GM08714 (cell line): ENCODE results near the gene SLC13A2.
"Not testable (repeated sequence)": the region's sequence is repeated elsewhere in the genome, so short reads cannot be mapped to it uniquely, and the experiment has no call there.

Source experiments
- H3K4me3 ChIP-seq: fragments of 200-500 bp; sonication (Bioruptor generic); 2 replicates; pipeline ENCODE4 v1.5.1; 2014; ENCODE audit warnings: mild to moderate bottlenecking, low read length, inconsistent platforms
- ZNF274 ChIP-seq: IDR thresholded peaks from 2 replicates; pipeline ENCODE4 v1.6.1; 2012; ENCODE audit warnings: mild to moderate bottlenecking, low read depth, low read length

The SLC13A2 gene

DNA sequence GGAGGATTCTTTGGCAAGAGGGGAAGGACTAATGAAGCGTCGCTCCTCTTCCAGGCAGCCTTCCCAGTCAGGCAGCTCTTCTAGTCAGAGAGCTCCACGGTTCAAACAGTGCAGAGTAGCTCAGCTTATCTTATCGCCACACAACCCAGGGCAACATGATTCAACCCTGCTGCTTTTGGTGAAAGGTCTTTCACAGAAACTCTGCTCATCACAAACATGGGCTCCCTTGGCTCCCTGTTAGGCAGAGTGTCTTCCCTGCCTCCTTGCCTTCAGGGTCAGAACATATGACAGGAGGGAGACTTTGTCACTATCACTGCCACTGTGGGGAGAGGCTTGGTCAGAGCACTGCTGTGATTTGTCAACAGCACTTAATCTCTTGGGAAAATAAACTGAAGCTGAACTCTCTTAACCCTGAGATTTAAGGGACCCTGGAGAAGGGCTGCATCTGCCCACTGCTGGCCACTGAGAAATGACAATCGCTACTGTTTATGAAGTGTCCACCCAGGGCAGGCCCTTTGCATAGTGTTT is 6.9 kb upstream of the SLC13A2 start:
- no peak overlapping the region for H3K4me3 ChIP-seq
- no peak for TF ChIP-seq ZNF274

DNA sequence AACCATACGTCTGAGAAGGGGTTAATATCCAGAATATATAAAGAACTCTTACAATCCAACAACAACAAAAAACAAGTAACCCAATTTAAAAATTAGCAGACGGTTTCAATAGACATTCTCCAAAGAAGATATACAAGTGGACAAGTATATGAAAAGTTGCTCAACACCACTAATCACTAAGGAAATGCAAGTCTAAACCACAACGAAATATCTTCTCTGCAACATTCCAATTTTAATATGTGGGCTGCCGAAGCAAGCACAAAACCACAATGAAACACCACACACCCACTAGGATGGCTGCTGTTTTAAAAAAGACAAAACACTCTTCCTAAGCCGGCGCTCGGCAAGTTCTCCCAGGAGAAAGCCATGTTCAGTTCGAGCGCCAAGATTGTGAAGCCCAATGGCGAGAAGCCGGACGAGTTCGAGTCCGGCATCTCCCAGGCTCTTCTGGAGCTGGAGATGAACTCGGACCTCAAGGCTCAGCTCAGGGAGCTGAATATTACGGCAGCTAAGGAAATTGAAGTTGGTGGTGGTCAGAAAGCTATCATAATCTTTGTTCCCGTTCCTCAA is 5.9 kb upstream of the SLC13A2 start:
- no peak overlapping the region for H3K4me3 ChIP-seq
- TF ChIP-seq ZNF274, result no peak

DNA sequence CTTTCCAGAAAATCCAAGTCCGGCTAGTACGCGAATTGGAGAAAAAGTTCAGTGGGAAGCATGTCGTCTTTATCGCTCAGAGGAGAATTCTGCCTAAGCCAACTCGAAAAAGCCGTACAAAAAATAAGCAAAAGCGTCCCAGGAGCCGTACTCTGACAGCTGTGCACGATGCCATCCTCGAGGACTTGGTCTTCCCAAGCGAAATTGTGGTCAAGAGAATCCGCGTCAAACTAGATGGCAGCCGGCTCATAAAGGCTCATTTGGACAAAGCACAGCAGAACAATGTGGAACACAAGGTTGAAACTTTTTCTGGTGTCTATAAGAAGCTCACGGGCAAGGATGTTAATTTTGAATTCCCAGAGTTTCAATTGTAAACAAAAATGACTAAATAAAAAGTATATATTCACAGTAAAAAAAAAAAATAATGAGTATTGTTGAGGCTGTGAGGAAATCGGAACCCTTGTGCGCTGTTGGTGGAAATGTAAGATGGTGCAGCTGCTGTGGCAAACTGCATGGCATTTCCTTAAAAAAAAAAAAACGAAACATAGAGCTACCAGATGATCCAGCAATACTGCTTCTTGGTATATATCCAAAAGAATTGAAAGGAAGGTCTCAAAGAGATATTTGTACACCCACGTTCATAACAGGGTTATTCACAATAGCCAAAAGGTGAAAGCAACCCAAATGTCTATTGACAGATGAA is 5.3 kb upstream of the SLC13A2 start:
- not testable (repeated sequence) for H3K4me3 ChIP-seq

DNA sequence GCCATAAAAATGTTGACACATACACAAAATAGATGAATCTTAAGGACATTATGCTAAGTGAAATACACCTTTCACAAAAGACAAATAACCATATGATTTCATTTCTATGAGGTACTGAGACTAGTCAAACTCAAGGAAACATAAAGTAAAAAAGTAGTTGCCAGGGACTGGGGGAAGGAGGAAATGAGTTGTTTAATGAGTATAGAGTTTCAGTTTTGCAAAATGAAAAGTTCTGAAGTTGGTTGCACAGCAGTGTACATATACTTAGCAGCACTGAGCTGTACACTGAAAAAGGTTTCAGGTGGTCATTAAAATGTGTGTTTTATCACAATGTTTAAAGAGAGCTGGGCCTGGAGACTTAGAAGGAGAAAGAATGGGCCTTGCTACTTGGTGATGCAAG is 4.7 kb upstream of the SLC13A2 start:
- H3K4me3 ChIP-seq, result no peak overlapping the region

DNA sequence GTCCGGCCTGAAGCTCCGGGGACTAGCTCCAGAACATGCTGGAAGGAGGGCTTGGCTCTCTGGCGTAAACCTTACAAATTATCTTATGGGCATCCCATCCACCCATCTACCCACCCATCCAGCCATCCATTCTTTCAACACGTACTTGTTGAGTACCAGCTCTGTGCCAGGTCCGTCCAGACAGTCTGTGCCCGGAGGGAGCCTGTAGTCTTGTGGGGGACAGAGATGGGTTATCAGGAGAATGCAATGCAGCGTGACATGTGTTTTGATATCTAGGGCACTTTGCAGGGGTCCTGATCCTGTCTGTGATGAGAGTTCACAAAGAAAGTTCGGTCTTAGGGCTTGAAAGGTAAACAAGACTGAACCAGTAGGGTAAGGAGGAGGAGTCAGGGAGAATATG is 4.1 kb upstream of the SLC13A2 start:
- no peak overlapping the region for H3K4me3 ChIP-seq
- no peak for TF ChIP-seq ZNF274

More for the DNA sequence above, 4.7 kb upstream of the SLC13A2 start:
- no peak for TF ChIP-seq ZNF274

DNA sequence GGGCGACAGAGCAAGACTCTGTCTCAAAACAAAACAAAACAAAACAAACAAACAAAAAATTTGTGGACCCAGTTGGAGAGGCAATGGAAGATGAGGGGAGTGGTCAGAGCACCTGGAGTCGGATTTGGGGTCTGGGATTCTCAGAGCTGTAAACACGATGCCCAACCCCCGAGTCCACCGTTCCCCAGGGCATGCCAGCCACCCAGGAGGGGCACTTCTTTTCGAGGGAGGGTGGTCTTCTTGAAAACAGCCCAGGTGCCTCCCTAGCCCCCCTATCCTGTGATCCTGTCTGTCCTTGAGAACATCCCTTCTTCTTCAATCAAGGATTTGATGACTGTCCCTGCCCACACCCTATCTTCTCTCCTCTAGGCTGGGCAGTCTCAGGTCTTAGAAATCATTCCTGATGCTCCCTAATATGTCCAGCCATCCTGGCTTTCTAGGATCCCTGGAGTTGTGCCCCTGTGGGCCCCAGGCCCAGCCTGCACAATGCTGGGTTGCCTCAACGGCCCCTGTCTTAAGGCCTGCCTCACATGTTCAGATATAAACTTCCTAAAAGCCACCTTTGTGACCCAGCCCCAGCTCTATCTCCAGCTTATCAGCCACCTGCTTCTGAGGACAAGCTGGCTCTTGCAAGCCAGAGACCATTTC is 3.1 kb upstream of the SLC13A2 start:
- no peak for TF ChIP-seq ZNF274

DNA sequence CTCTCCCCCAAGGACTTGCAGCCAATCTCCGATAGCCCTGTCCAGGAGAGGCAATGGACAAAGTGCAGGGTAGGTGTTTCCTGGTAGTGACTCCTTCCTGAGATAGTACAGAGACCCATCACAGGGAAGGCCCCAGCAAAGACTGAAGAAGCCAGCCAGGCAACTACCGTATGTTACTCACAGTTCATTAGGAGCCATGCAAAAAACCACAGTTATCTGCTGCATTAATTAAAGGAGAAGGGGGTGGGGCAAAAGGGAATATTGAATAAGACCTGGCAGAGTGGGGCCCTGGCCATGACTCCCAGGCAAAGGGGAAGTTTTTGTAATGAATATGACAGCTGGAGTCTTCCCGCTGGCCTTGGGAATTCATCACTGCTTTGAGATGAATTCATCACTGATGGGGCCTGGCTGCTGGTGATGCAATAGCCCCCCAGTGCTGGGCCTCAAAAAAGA is 2.5 kb upstream of the SLC13A2 start:
- no peak overlapping the region for H3K4me3 ChIP-seq
- no peak for TF ChIP-seq ZNF274

More for the DNA sequence above, 3.1 kb upstream of the SLC13A2 start:
- H3K4me3 ChIP-seq, result no peak overlapping the region

DNA sequence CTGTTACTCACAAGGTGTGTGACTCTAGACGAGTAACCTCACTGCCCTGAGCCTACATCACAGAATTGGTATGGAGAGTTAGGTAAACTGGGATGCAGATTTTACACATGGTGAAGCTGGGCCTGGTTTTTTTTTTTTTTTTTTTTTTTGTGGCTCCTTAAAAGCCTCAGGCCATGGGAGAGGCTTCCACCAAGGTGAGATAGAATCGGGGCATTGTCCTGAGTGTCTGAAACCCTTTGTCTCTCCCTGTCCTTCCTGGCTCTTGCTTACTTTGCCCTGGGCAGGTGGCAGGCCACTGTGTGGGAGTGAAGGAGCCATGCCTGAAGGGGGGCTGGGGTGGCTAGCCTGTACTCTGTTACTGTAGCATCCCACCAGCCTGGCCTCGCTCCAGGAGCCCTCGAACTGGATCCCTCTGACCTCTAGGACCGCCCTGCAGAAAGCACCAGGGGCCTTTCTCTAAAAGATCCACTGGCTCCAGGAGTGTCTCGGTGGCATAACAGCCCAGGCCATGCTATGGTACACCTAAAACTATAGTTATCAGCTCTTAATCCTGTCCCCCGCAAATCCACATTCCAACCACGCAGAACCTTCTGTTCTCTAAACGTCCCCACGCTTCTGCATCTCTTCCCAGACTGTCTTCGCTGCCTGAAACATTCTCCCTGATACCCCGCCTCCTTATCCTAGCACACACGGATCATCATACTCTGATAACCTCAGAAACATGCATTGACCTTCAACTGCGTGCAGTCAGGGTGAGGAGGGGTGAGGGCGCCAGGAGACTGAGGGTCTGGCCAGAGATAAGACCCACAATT is 1.7 kb upstream of the SLC13A2 start:
- TF ChIP-seq ZNF274, result no peak
- no peak overlapping the region for H3K4me3 ChIP-seq

DNA sequence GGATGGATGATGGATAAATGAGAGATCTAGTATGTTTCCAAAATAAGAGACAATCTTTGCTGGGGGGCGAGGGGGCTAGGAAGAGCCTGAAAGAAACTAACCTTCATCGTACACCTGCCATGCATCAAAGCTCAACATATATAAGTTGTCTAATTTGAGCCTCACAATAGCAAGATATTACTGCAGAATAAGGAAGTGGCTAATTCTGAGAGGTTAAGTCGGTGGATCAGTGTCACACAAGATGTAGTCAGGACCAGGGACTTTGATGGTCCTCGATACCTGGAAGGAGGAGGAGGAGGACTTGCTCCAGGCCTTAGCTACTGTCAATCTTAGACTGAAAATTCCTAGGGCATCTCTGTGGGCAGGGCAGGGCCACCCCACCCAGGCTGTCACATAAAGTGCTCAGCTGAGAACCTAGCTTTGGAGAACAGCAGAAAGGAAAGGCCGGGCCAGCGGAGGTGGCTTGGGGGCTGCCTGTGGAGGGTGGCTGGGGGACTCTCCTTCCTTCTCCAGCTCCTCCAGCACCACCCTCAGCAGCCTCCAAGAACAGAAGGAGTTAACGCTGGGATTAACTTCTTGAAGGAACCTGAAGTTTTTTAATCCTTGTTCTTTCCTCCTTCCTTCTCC is 460 bp upstream of the SLC13A2 start:
- TF ChIP-seq ZNF274, result no peak
- no peak overlapping the region for H3K4me3 ChIP-seq

DNA sequence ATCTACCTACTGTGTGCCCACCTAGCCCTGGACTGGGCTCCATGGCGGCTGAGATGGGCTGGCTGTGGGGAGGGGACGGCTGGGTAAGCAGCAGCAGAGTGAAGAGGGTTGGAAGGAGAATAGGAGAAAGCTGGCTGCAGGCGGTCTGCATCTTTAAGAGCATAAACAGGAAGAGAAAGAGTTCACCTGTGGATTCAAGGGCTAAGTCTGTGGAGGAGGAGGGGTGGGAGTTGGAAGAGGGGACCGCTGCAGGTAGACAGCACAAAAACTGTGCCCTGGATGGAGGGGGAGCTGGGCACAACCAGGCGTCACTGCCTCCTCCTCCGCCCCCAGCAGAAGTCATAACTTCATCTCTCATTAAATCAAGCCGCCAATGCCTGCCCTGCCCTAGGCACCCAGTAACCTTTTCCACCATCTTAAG is 677 bp downstream of the SLC13A2 start:
- no peak for TF ChIP-seq ZNF274
- H3K4me3 ChIP-seq, result no peak overlapping the region

DNA sequence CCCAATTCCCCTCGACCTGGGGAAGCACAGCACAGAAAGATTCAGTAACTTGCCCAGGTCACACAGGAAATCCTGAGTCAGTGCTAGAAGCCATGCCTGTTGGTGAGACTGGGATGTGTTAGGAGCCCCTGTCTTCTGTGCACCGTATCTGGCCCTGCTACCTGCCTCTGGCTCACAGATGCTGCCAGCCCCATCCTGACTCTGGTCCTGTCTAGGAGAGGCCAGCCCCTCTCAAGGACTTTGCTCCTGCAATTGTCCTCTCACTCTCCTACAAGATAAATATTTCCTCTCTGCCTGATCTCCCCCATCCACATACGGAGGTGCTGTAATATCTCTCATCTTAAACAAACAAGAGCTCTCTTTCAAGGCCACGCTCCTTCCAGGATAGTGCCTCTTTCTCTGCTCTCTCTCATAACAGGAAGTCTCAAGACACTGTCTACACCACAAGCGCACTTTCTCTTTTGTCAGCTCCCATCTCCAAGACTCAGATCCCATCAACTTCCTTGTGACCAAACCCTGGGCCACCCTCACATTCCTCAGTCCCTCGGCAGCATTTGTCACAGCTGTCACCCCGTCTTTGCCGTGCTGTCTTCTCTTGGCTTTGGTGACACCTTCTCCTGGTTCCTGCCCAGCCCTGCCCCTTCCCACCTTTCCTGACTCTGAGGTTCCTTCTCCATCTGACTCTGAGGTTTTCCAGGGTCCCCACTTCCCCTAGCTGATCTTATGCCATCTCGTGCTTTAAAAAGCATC is 1.9 kb downstream of the SLC13A2 start:
- TF ChIP-seq ZNF274, result no peak
- H3K4me3 ChIP-seq, result no peak overlapping the region

DNA sequence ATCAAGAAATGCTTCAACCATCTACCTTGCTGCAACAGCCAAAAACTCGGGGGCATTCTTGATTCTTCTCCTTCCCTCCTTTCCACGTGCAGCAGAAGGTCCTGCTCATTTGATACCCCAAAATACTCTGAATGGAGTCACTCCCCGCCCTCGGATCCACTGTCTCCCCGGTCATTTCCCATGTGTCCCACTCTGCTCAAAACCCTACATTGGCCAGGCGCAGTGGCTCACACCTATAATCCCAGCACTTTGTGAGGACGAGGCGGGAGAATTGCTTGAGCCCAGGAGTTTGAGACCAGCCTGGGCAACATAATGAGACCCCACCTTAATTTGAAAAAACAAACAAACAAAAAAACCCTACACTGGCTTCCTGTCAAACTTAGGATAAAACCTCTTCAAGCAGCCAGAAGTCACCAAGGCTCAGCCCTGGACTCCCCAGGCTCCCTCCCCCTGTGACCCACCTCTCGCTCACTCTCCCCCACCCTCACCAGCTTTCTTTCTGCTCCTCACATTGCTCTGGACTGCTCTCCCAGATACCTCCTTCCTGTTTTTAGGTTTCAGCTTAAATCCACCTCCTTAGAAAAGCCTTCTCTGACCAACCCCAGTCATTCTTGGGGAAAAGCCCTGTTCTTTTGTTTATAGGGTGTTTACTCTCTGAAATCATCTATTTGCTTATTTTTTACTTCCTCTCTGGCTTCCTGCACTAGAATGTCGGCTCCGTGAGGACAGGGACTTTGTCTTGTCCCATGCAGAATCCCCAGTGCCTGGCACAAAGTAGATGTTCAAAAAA is 2.8 kb downstream of the SLC13A2 start:
- H3K4me3 ChIP-seq, result no peak overlapping the region
- no peak for TF ChIP-seq ZNF274
